Mesendoderm (in vitro differentiated cells): ENCODE data around the gene EEF2K.
"Not testable (repeated sequence)": the region's sequence is repeated elsewhere in the genome, so short reads cannot be mapped to it uniquely, and the experiment has no call there.

Experiments
- DNase-seq: peaks from one replicate; pipeline ENCODE4 v3.0.0; 2013
- H2AK5ac ChIP-seq: 2 replicates; pipeline ENCODE4 v1.6.1; 2013; ENCODE audit warnings: low read length, inconsistent platforms
- H2BK120ac ChIP-seq: 2 replicates; pipeline ENCODE4 v1.6.1; 2013; ENCODE audit warnings: low read depth, mild to moderate bottlenecking, low read length, moderate library complexity, mixed read lengths
- H2BK15ac ChIP-seq: replicated peaks from 2 replicates; pipeline ENCODE4 v1.6.1; 2013; ENCODE audit warnings: low read depth, mild to moderate bottlenecking, moderate library complexity
- H2BK5ac ChIP-seq: 2 replicates; pipeline ENCODE4 v1.6.1; 2013; ENCODE audit warnings: low read length, inconsistent platforms
- H3K18ac ChIP-seq: 2 replicates; pipeline ENCODE4 v1.6.1; 2013; ENCODE audit warnings: mild to moderate bottlenecking, low read length, mixed read lengths
- H3K23ac ChIP-seq: one replicate; pipeline ENCODE4 v1.6.1; 2013; ENCODE audit warnings: low read length
- H3K27ac ChIP-seq: 2 replicates; pipeline ENCODE4 v1.5.1; 2013; ENCODE audit warnings: low read depth, mild to moderate bottlenecking, inconsistent platforms, low read length, moderate library complexity
- H3K27me3 ChIP-seq: 2 replicates; pipeline ENCODE4 v1.6.1; 2013; ENCODE audit warnings: low read length, control low read depth, mild to moderate bottlenecking, inconsistent platforms; ENCODE audit not compliant: insufficient read depth, poor library complexity
- H3K36me3 ChIP-seq: 2 replicates; pipeline ENCODE4 v1.6.1; 2013; ENCODE audit warnings: low read length, inconsistent platforms; ENCODE audit not compliant: control insufficient read depth, insufficient read depth
- H3K4ac ChIP-seq: one replicate; pipeline ENCODE4 v1.6.1; 2013; ENCODE audit warnings: low read depth, mild to moderate bottlenecking, low read length, moderate library complexity
- H3K4me1 ChIP-seq: 2 replicates; pipeline ENCODE4 v1.6.1; 2013; ENCODE audit warnings: low read depth, low read length, inconsistent platforms; ENCODE audit not compliant: control insufficient read depth
- H3K4me2 ChIP-seq: 2 replicates; pipeline ENCODE4 v1.6.1; 2013; ENCODE audit warnings: low read length
- H3K4me3 ChIP-seq: 2 replicates; pipeline ENCODE4 v1.5.1; 2013; ENCODE audit warnings: mild to moderate bottlenecking, low read length
- H3K56ac ChIP-seq: one replicate; pipeline ENCODE4 v1.6.1; 2013; ENCODE audit warnings: low read length
- H3K79me1 ChIP-seq: 2 replicates; pipeline ENCODE4 v1.6.1; 2013; ENCODE audit warnings: low read length, inconsistent platforms
- H3K79me2 ChIP-seq: 2 replicates; pipeline ENCODE4 v1.6.1; 2013; ENCODE audit warnings: mild to moderate bottlenecking, low read length; ENCODE audit not compliant: control insufficient read depth, insufficient read depth
- H3K9ac ChIP-seq: 2 replicates; pipeline ENCODE4 v1.6.1; 2013; ENCODE audit warnings: low read length, inconsistent platforms
- H4K5ac ChIP-seq: one replicate; pipeline ENCODE4 v1.6.1; 2013; ENCODE audit warnings: low read length
- H4K8ac ChIP-seq: one replicate; pipeline ENCODE4 v1.6.1; 2013; ENCODE audit warnings: low read depth, mild to moderate bottlenecking, control low read depth, low read length, moderate library complexity
- WGBS: extraction: QIAGEN DNeasy Blood & Tissue Kit; methylation state at CpG from one replicate; pipeline ENCODE4 v1.1.7; 2013; ENCODE audit warnings: low lambda C conversion rate, missing lambda C conversion rate; ENCODE audit not compliant: insufficient coverage; ENCODE audit errors: extremely low coverage; 5-methylcytosine and 5-hydroxymethylcytosine counted together

The EEF2K gene

DNA sequence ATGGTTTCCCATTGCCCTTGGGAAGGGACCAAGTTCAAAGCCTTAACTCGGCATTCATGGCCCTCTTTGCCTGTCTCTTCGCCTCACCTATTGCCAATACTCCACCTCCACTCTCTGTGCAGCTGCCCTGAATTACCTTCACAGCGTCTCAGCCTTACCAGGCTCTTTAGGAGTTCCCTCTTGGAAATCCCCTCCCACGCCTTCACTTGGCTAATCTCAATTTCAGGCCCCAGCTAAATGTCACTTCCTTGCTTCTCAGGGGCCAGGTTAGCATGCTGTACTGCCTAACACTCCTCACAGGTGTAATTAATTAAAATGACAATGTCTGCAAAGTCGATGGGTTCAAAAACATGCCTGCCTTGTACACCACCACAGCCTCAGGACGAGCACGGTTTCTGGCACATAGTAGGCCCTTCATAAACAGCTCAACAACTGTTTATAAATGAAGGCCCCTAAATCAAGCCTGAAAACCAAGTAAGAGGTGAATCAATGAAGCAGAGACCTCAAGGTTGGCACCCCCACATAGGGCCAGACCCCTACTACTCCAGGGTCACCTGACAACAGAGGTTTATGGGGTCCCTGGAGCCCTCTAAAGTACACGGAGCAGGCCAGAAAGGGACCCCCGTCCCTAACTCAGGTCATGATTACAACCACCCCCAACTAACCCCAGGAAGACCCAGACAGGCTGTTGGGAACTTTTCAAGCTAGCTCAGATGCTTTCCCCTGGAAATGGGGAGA, 11.2 kb upstream of the EEF2K start:
- Histone ChIP-seq H3K9ac (no peak overlapping the region), H3K27ac (no peak overlapping the region), H2BK15ac (no peak overlapping the region), H2BK5ac (no peak overlapping the region), H3K36me3 (no peaks in the 10 kb centered on the region), H3K23ac (no peak overlapping the region), H4K8ac (no peak overlapping the region), H3K27me3 (no peaks in the 10 kb centered on the region), H3K79me1 (no peaks in the 10 kb centered on the region), H3K4ac (no peak overlapping the region), H3K4me2 (no peak overlapping the region), H3K79me2 (no peaks in the 10 kb centered on the region), H3K4me1 (no peaks in the 10 kb centered on the region), H3K18ac (no peak overlapping the region), H3K56ac (no peak overlapping the region), H2BK120ac (no peak overlapping the region), H4K5ac (no peak overlapping the region), H3K4me3 (no peak overlapping the region), H2AK5ac (no peak overlapping the region)
- no CpG with 5 or more reads among the region's 9 CpGs for WGBS
- DNase-seq = no peak

DNA sequence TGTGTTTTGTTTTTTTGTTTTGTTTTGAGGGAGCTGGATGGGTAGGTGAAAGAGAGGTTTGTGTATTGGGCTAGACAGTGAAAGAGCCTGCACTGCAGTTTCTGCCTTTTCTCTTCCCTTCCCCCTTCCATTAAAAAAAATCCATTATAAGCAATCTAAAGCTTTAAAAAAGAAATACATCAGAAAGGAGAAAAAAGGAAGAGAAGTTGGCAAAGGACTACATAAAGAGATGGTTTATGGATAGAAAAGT, 10.7 kb upstream of the EEF2K start:
- H3K79me2 ChIP-seq = no peaks in the 10 kb centered on the region
- DNase-seq = no peak
- H4K5ac ChIP-seq = no peak overlapping the region
- no peak overlapping the region for H4K8ac ChIP-seq
- H2BK15ac ChIP-seq = no peak overlapping the region
- no peaks in the 10 kb centered on the region for H3K4me1 ChIP-seq
- no peak overlapping the region for H2BK5ac ChIP-seq
- no peak overlapping the region for H3K23ac ChIP-seq
- H3K4me3 ChIP-seq = no peak overlapping the region
- H3K4ac ChIP-seq = no peak overlapping the region
- H3K4me2 ChIP-seq = no peak overlapping the region
- no peak overlapping the region for H2BK120ac ChIP-seq
- H3K79me1 ChIP-seq = no peaks in the 10 kb centered on the region
- no peak overlapping the region for H3K18ac ChIP-seq
- no peak overlapping the region for H3K56ac ChIP-seq
- no peak overlapping the region for H3K9ac ChIP-seq
- H3K27ac ChIP-seq = no peak overlapping the region
- H2AK5ac ChIP-seq = no peak overlapping the region
- no peaks in the 10 kb centered on the region for H3K36me3 ChIP-seq
- H3K27me3 ChIP-seq = no peaks in the 10 kb centered on the region

DNA sequence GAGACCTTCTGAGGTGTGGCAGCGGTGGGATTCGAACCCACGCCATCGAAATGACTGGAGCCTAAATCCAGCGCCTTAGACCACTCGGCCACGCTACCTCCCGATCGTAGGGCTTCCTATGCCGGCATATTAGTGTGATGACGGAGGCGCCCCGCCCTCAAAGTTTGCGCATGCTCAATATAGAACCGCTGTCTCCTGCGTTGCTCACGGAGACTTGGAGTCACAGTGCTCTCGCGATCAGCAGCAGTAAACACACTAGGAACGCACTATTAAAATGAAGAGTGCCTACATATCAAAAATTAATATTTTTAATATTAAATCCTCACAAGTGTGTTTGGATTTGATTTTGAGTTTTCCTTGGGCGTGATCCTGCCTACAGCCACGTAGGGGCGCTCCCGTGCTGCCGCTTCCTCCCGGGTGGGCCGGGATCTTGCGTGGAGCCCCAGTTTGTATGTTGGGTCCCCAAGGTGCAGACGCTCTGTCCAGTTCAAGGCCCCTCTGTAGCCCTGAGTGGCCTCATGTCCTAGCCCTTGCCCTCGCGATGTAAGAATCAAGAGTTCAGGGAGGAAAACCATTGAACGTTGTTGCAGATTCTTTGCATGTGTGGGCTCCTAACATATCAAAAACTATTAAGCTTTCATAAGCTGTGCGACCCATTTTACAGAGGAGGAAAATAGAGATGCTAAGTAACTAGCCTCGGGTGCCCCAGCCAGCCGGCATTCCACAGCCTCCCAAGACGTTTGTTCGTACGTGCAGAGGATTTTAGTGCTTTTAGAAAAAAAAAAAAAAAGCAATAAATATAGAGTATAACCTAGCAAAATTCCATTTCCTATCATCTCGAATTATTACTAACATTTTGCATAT, 10.2 kb upstream of the EEF2K start:
- H2AK5ac ChIP-seq = no peak overlapping the region
- no peak overlapping the region for H4K8ac ChIP-seq
- H3K4me2 ChIP-seq = peak overlapping the region; percentile 93
- H2BK15ac ChIP-seq = no peak overlapping the region
- no peaks in the 10 kb centered on the region for H3K36me3 ChIP-seq
- H3K4ac ChIP-seq = no peak overlapping the region
- H2BK120ac ChIP-seq = no peak overlapping the region
- WGBS = no CpG with 5 or more reads among the region's 39 CpGs
- no peak overlapping the region for H3K18ac ChIP-seq
- no peaks in the 10 kb centered on the region for H3K4me1 ChIP-seq
- H3K27ac ChIP-seq = no peak overlapping the region
- no peak overlapping the region for H4K5ac ChIP-seq
- no peak overlapping the region for H3K23ac ChIP-seq
- no peaks in the 10 kb centered on the region for H3K79me1 ChIP-seq
- no peak overlapping the region for H2BK5ac ChIP-seq
- H3K56ac ChIP-seq = peak overlapping the region; percentile 89
- H3K27me3 ChIP-seq = no peaks in the 10 kb centered on the region
- peak; percentile 92 for DNase-seq
- no peaks in the 10 kb centered on the region for H3K79me2 ChIP-seq
- H3K9ac ChIP-seq = peak overlapping the region; percentile 76
- peak overlapping the region; percentile 82 for H3K4me3 ChIP-seq

DNA sequence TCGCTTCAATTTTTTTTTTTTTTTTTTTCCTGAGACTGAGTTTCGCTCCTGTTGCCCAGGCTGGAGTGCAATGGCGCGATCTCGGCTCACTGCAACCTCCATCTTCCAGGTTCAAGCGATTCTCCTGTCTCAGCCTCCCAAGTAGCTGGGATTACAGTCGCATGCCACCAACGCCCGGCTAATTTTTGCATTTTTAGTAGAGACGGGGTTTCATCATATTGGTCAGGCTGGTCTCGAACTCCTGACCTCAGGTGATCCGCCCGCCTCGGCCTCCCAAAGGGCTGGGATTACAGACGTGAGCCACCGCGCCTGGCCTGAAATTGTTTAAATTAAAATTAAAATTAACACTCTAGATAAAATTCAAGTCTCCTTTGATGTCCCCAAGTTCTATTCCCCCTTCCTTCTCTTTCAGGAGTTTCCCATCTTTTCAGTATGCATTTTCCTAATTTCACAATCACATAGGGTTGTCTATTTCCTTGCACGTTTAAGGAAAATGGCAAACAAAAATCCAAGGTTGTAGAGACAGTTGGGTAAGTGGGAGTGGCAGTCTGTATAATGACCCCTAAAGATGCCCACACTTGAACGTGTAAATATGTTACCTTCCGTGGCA, 9.4 kb upstream of the EEF2K start:
- not testable (repeated sequence) for H3K79me2 ChIP-seq, H2BK15ac ChIP-seq, H3K4me2 ChIP-seq, H2BK120ac ChIP-seq, H3K9ac ChIP-seq, DNase-seq, H3K4me3 ChIP-seq, H3K27me3 ChIP-seq, H4K8ac ChIP-seq, H2AK5ac ChIP-seq, H3K36me3 ChIP-seq, H3K4ac ChIP-seq, H3K56ac ChIP-seq, H3K79me1 ChIP-seq, H4K5ac ChIP-seq, H3K27ac ChIP-seq, H3K18ac ChIP-seq, H3K4me1 ChIP-seq, H3K23ac ChIP-seq, H2BK5ac ChIP-seq
- no CpG with 5 or more reads among the region's 20 CpGs for WGBS

DNA sequence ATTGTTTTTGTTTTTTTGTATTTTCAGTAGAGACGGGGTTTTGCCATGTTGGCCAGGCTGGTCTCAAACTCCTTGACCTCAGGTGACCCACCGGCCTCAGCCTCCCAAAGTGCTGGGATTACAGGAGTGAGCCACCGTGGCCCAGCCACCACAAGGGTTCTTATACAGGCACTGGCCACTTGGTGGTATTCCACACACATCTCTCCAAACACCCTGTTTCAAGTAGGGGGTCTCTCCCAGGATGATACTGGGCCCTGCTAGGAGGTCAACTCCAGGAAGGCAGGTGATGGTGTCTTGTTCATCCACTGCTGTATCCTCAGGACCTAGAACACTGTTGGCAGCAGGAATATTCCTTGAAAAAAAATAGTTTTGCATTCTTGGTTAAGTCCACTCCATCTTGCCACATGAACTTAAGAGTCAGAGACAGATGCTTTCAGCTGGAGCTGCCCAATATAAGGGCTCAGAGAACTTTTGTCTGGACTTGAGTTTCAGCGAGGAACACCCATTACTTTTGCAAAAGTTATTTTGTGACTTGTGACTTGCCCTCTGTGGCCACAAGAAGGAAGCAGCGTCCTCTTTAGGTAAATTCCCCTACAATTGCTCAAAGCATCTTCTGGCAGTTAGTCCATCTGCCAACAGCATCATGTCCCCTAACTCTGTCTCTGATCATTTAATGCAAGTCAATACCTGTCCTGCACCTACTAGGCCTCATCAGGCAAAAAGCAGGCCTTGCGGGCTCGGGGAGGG, 7.4 kb upstream of the EEF2K start:
- Histone ChIP-seq H2BK120ac (no peak overlapping the region), H2BK15ac (no peak overlapping the region), H3K18ac (no peak overlapping the region), H3K4ac (no peak overlapping the region), H3K79me1 (no peaks in the 10 kb centered on the region), H2BK5ac (no peak overlapping the region), H3K4me1 (no peaks in the 10 kb centered on the region), H3K9ac (no peak overlapping the region), H4K8ac (no peak overlapping the region), H3K4me3 (no peak overlapping the region), H3K27ac (no peak overlapping the region), H3K27me3 (no peaks in the 10 kb centered on the region), H3K4me2 (no peak overlapping the region), H4K5ac (no peak overlapping the region), H2AK5ac (no peak overlapping the region), H3K23ac (no peak overlapping the region), H3K79me2 (no peaks in the 10 kb centered on the region), H3K56ac (no peak overlapping the region), H3K36me3 (no peaks in the 10 kb centered on the region)
- no CpG with 5 or more reads among the region's 7 CpGs for WGBS
- DNase-seq = no peak
